T47D (cell line): Measurements from ENCODE around the gene ITLN2.
"Not testable (repeated sequence)": the region's sequence is repeated elsewhere in the genome, so short reads cannot be mapped to it uniquely, and the experiment has no call there.

Experiments used
- DNase-seq, 2 experiments: peaks; one replicate each; pipeline versions ENCODE4 v3.0.0 to v3.0.0-alpha.2; 2011 to 2012; ENCODE audit warnings: low read depth in 1 of 2, low spot score in 1 of 2
- JUND ChIP-seq: IDR thresholded peaks from 2 replicates; pipeline ENCODE4 v1.6.1; 2012; ENCODE audit warnings: low read depth
- in situ Hi-C: cut with HindIII; loops from 2 replicates; pipeline ENCODE4 v1.10.0; 2016; ENCODE audit warnings: low sequenced_read_pairs, low pct_unique_long_range_greater_than_20kb

The ITLN2 gene

DNA sequence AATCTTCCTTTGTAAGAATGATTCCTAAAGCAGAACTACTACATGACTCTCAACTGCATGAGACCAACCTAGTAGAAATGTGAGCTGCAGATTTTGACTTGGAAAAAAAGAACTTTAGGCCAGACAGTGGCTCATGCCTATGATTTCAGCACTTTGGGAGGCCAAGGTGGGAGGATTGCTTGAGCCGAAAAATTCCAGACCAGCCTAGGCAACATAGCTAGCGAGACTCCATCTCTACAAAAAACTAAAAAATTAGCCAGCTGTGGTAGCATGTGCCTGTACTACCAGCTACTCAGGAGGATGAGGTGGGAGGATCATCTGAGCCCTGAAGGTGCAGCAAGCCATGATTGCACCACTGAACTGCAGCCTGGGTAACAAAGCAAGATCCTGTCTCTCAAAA is 24.7 kb upstream of the ITLN2 start:
- no peak for TF ChIP-seq JUND
- DNase-seq = no peak
- in situ Hi-C loops = no loop called here

DNA sequence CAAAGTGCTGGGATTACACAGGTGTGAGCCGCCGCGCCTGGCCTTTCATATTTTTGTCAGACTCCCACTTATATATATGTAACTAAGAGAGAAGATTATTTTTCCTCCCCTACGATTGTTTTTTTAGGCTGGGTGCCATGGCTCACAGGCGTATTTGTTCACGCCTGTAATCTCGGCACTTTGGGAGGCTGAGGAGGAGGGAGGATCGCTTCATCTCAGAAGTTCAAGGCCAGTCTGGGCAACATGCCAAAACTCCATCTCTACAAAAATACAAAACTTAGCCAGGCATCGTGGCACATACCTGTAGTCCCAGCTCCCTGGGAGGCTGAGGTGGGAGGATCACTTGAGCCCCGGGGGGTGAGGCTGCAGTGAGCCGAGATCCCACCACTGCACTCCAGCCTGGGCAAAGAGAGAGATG is 23.9 kb upstream of the ITLN2 start:
- no peak for TF ChIP-seq JUND
- in situ Hi-C loops = no loop called here
- peak in 1 of 2 experiments; percentile 57 for DNase-seq

- no peak for TF ChIP-seq JUND
- in situ Hi-C loops = no loop called here
Measured at GRCh38 chr1:160975026-160975425, 20.4 kb upstream of the ITLN2 start.

GRCh38 chr1:160973491-160973890 is 18.9 kb upstream of the ITLN2 start:
- DNase-seq = no peak
- no peak for TF ChIP-seq JUND
- in situ Hi-C loops = no loop called here

More at GRCh38 chr1:160975026-160975425, 20.4 kb upstream of the ITLN2 start:
- no peak for DNase-seq

GRCh38 chr1:160972939-160973338 is 18.3 kb upstream of the ITLN2 start:
- no peak for TF ChIP-seq JUND
- DNase-seq = no peak
- in situ Hi-C loops = no loop called here

DNA sequence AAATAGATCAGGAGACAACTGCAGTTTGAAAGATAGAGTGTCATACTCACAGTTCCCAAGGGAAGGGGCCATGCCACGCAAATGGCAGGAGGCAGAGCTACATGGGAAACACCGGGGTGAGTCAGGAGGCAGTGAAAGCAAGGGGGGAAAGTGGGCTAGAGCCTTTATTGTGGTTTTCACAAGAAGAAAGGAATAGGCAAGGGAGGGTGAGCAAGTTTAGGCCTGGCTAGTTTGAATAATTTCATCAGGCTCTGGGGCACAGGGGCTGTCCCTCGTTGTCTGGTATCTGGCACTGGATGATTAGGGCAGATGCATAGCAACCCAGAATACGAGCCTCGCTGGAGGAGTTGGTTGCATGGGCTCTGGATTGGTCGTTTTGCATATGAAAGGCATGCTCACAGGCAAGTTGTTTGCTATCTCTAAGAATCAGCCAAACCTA is 17.0 kb upstream of the ITLN2 start:
- in situ Hi-C loops = no loop called here
- no peak for DNase-seq
- TF ChIP-seq JUND = no peak

- no peak for TF ChIP-seq JUND
- in situ Hi-C loops = no loop called here
- no peak for DNase-seq
Measured at GRCh38 chr1:160963521-160963920, 8.9 kb upstream of the ITLN2 start.

GRCh38 chr1:160961419-160961818 is 6.8 kb upstream of the ITLN2 start:
- in situ Hi-C loops = no loop called here
- no peak for TF ChIP-seq JUND
- DNase-seq = no peak

DNA sequence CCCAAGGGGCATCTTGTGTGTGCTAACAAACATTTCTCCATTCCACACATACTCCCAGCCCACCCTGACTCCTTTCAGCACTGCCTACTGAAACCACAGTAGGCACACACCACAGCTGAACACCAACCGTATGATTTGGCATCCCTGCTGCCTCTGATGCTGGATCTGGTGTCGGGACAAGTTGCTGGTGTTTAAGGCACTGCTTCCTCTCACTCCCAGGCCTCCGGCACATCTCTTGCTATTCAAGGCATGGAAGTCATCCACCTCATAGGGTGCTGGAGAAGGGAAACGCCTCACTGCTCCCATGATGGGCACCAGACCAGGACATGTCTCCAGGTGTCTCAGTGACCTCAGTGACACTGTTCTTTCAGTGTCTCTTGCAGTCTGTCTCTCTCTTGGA is 2.4 kb upstream of the ITLN2 start:
- no peak for TF ChIP-seq JUND
- in situ Hi-C loops = no loop called here
- DNase-seq = no peak

GRCh38 chr1:160953030-160953429 is 1.6 kb downstream of the ITLN2 start:
- TF ChIP-seq JUND = no peak
- DNase-seq = no peak
- in situ Hi-C loops = no loop called here

DNA sequence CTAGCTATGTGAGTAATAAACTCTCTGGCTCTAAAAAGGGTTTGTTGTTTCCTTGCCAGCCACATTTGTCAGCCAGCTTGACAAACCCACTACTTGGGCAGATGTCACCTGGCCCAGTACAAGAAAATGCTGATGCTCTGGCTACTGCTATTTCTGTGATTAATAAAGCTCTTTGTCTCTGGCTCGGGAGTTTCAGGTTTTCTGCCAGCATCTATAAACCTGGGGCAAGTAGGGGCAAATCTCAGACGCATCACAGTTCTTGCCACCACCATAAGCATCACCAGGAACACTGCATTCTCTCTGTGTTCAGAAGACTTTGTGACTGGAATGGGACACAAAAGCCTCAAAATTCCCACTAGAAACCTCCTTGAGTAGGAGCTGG is 2.5 kb downstream of the ITLN2 start:
- in situ Hi-C loops = no loop called here
- no peak for TF ChIP-seq JUND
- DNase-seq = no peak

- DNase-seq = peak; percentile 56 to 79
- in situ Hi-C loops = no loop called here
Measured at GRCh38 chr1:160951443-160952128, 3.0 kb downstream of the ITLN2 start.

GRCh38 chr1:160950657-160951056 is 4.0 kb downstream of the ITLN2 start:
- no peak for DNase-seq
- no peak for TF ChIP-seq JUND
- in situ Hi-C loops = no loop called here

More at GRCh38 chr1:160951443-160952128, 3.0 kb downstream of the ITLN2 start:
- TF ChIP-seq JUND = no peak

- no peak for TF ChIP-seq JUND
- in situ Hi-C loops = no loop called here
- no peak for DNase-seq
Measured at GRCh38 chr1:160949881-160950280, 4.7 kb downstream of the ITLN2 start.

- in situ Hi-C loops, DNase-seq: not testable (repeated sequence)
Measured at GRCh38 chr1:160949216-160949880, 5.3 kb downstream of the ITLN2 start.

DNA sequence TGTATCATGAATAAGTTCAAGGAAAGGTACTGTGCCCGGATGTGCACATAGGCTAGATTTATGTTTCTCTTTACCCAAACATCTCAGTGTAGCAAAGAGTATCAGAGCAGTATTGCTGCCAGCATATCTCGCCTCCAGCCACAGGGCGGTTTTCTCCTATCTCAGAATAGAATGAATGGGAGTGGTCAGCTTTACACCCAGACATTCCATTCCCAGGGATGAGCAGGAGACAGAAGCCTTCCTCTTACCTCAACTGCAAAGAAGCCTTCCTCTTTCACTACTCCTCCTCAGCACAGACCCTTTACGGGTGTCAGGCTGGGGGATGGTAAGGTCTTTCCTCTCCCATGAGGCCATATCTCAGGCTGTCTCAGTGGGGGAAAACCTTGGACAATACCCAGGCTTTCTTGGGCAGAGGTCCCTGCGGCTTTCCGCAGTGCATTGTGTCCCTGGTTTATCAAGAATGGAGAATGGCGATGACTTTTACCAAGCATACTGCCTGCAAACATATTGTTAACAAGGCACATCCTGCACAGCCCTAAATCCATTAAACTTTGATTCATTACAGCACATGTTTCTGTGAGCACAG is 7.3 kb downstream of the ITLN2 start:
- DNase-seq, in situ Hi-C loops: not testable (repeated sequence)

DNA sequence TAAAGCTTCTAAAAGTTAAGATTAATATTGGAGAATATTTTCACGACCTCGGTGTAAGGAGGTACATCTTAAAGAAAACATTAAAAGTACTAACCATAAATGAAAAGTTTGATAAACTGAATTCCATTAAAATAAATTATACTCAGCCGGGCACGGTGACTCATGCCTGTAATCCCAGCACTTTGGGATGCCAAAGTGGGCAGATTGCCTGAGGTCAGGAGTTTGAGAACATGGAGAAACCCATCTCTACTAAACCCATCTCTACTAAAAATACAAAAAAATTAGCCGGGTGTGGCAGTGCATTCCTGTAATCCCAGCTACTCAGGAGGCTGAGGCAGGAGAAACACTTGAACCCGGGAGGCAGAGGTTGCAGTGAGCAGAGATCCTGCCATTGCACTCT is 8.7 kb downstream of the ITLN2 start:
- DNase-seq, in situ Hi-C loops: not testable (repeated sequence)
